Measurements from ENCODE around the gene TTPAL. TPM values are rescaled to one million over a fixed set of nuclear protein-coding genes. Genes with fewer than 3 reads are reported as not detected.

Gene TTPAL
- total RNA-seq, 1 experiment from 2014 or later, result 21.1 TPM

DNA sequence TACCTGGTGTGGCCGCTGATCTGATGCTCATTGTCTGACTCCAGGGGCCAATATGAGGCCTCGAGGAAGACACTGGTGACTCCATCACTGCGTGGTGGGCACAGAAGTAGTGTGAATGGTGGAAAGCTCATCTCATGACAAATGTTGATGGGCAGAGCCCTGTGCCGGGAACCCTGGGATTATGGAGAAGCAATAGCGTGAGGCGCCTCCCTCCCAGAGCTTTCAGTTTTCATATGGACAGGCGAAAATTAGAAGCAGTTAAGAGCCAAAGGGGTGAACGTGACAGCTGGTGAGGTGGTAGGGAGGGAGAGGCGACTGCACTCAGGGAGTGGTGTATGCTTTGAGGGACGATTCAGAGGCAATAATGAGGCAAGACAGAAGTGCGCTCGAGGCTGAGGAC, 39.3 kb upstream of the TTPAL start:
- Histone ChIP-seq H3T11ph (ENCODE audit: low read length) (no peak overlapping the region), H2BK120ac (ENCODE audit: low read depth, low read length, poor library complexity, severe bottlenecking) (no peak overlapping the region), H3K27me3 (ENCODE audit: insufficient read depth, low read length) (no peaks in the 10 kb centered on the region), H3K23ac (ENCODE audit: insufficient read length, low read depth, low read length) (no peak overlapping the region), H2AFZ (ENCODE audit: low read length) (no peak overlapping the region), H4K20me1 (ENCODE audit: control insufficient read depth, insufficient read depth, insufficient read length) (no peaks in the 10 kb centered on the region), H4K8ac (replicated peaks; ENCODE audit: insufficient read length, low read depth, low read length) (no peak overlapping the region), H3K18ac (ENCODE audit: insufficient read length, low read depth, low read length) (no peak overlapping the region), H3K79me1 (ENCODE audit: insufficient read depth, low read depth, low read length, poor library complexity, severe bottlenecking) (no peaks in the 10 kb centered on the region), H3K56ac (ENCODE audit: insufficient read length, low read depth, low read length) (no peak overlapping the region), H2BK12ac (ENCODE audit: insufficient read length, low read depth, low read length) (no peak overlapping the region), H3K9me3 (ENCODE audit: control insufficient read depth, low read depth, low read length) (no peaks in the 10 kb centered on the region), H2BK5ac (ENCODE audit: insufficient read length, low read length) (no peak overlapping the region), H3K4ac (ENCODE audit: low read depth, low read length) (no peak overlapping the region), H2BK15ac (ENCODE audit: low read depth, low read length) (no peak overlapping the region), H3K79me2 (ENCODE audit: insufficient read depth, low read length) (no peaks in the 10 kb centered on the region), H3K23me2 (ENCODE audit: insufficient read length, low read depth, low read length, poor library complexity, severe bottlenecking) (no peaks in the 10 kb centered on the region), H4K91ac (ENCODE audit: insufficient read length, low read depth, low read length) (no peak overlapping the region), H3K4me1 (ENCODE audit: insufficient read depth, low read length) (no peaks in the 10 kb centered on the region), H3K9ac (ENCODE audit: extremely low read depth, insufficient read length, low read length) (no peak overlapping the region), H3K27ac (ENCODE audit: insufficient read length, low read depth, low read length) (no peak overlapping the region), H2AK5ac (ENCODE audit: insufficient read length, low read length) (no peak overlapping the region), H3K4me2 (ENCODE audit: insufficient read depth, insufficient read length, low read length) (no peak overlapping the region), H2BK20ac (ENCODE audit: low read depth, low read length, poor library complexity, severe bottlenecking) (no peak overlapping the region), H4K5ac (ENCODE audit: insufficient read length, low read depth, low read length) (no peak overlapping the region), H3K14ac (ENCODE audit: insufficient read depth, low read length) (no peak overlapping the region)
- Mint-ChIP-seq H3K4me3 (no peak overlapping the region), H3K27me3 (ENCODE audit: low read depth) (peaks cover 7% of the 10 kb centered on the region), H3K27ac (no peak overlapping the region; a peak in 1 of 7 replicates), H3K4me1 (no peaks in the 10 kb centered on the region), H3K9me3 (no peaks in the 10 kb centered on the region), H3K36me3 (ENCODE audit: insufficient read depth in 1 of 3, low read depth in 3 of 3) (no peaks in the 10 kb centered on the region)
- no peak for TF ChIP-seq CTCF (conservative IDR thresholded peaks at IDR 0.05)
- WGBS (ENCODE audit: extremely low coverage, insufficient read length, low lambda C conversion rate), result no CpG with 5 or more reads among the region's 12 CpGs
- DNase-seq, result no peak

Measured in H9 (cell line).